DMS114 treated with DMSO at 0.1 percent for 48 hours (cell line): ENCODE data around the gene RHOT2.
"Not testable (repeated sequence)": the region's sequence is repeated elsewhere in the genome, so short reads cannot be mapped to it uniquely, and the experiment has no call there.

ENCODE experiments used
- DNase-seq: peaks from one replicate; lab custom pipeline; 2025; ENCODE audit not compliant: unreplicated experiment; lab: John Stamatoyannopoulos, UW

RHOT2 gene

DNA sequence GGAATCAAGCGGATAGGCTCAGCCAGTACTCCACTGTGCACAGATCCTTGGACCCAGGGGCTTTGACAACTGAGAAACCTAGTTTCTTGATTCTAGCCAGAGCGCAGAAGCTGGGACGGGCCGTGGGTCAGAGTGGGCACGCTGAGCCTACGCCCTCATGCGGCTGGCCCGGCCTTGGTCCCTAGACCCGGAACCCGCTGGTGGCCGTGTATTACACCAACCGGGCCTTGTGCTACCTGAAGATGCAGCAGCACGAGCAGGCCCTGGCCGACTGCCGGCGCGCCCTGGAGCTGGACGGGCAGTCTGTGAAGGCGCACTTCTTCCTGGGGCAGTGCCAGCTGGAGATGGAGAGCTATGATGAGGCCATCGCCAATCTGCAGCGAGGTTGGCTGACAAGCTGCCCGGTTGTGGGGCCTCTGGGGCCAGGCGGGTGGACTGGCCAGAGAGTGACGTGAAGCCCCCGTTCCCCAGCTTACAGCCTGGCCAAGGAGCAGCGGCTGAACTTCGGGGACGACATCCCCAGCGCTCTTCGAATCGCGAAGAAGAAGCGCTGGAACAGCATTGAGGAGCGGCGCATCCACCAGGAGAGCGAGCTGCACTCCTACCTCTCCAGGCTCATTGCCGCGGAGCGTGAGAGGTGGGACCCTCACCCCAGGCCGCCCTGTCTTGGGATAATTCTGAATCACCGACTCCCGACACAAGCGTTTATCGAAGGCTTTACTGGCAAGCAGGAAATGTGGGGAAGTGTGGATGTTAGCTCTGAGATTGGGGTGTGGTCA is 13.2 kb downstream of the RHOT2 start:
- DNase-seq = no peak

DNA sequence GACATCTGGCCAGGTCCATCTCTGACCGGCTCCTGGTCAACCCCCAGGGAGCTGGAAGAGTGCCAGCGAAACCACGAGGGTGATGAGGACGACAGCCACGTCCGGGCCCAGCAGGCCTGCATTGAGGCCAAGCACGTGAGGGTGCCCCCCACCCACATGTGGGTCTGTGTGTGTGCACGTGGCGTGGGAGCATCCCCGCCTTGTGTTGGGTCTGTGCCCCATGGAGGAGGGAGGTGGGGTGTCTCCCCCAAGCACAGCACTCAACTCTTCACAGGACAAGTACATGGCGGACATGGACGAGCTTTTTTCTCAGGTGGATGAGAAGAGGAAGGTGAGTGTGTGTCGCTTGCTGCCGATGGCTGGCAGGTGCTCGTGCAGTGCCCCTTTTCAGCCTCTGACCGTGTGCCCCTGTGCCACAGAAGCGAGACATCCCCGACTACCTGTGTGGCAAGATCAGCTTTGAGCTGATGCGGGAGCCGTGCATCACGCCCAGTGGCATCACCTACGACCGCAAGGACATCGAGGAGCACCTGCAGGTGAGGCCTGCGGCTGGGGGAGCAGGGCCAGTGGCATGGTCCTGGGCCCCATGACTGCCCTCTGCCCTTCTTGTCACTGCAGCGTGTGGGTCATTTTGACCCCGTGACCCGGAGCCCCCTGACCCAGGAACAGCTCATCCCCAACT is 14.0 kb downstream of the RHOT2 start:
- DNase-seq = no peak

DNA sequence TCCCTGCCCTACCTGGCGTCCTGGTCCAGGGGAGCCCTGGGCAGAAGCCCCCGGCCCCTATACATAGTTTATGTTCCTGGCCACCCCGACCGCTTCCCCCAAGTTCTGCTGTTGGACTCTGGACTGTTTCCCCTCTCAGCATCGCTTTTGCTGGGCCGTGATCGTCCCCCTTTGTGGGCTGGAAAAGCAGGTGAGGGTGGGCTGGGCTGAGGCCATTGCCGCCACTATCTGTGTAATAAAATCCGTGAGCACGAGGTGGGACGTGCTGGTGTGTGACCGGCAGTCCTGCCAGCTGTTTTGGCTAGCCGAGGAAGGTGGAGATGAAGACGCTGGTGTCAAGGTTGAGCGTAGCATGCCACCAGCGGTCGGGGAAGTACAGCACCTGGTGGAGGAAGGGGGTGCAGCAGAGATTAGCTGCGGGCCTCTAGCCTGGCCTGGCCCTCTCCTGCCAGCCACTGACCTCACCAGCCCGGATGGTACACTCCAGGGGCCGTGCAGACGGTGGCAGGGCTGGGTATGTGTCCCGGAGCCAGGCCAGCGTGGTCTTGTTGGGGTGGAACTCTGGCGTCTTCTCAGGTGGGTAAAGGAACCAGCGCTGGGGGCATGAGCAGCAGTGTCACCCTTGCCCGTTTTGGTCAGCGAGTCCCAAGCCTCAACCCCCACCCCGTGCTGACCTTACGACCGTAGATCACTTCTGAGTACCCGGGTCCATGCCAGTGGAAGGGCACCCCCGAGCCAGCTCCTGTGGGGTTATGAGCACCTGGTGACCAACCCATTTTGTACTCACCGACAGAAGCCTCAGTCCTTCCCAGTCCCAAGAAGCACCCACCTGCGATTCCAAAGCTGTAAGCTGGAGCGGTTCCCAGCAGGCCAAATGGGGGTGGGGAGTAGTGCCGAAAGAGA is 14.8 kb downstream of the RHOT2 start:
- no peak for DNase-seq

DNA sequence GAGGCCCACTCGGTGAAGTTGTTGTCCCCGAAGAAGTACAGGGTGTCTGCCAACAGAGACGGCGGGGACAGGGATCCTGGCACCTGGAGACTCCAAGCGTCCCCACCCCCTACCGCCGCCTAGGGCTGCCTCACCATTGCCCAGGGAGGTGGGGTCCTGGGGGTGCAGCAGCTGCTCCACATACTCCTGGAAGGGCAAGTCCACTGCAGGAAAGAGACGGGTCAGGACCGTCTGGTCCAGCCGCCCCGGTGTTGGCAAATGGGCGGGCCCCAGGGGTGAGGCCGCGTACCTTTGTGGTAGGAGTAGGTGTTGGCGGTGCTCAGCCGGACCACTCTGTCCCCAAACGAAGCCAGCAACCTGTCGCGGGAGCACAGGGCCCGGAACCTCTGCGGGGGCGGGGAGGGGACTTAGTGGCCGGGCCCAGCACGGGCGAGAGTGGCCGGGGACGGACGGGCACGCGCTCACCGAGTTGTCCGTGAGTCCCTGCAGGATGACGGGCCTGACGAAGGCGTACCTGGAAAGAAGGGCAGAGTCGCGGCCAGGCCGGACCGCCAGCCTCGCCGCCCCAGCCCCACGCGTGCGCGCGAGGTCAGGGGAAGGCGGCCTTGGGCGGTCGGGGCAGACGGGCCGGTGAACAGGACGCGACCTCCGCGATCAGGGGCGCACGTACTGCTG is 15.6 kb downstream of the RHOT2 start:
- no peak for DNase-seq

DNA sequence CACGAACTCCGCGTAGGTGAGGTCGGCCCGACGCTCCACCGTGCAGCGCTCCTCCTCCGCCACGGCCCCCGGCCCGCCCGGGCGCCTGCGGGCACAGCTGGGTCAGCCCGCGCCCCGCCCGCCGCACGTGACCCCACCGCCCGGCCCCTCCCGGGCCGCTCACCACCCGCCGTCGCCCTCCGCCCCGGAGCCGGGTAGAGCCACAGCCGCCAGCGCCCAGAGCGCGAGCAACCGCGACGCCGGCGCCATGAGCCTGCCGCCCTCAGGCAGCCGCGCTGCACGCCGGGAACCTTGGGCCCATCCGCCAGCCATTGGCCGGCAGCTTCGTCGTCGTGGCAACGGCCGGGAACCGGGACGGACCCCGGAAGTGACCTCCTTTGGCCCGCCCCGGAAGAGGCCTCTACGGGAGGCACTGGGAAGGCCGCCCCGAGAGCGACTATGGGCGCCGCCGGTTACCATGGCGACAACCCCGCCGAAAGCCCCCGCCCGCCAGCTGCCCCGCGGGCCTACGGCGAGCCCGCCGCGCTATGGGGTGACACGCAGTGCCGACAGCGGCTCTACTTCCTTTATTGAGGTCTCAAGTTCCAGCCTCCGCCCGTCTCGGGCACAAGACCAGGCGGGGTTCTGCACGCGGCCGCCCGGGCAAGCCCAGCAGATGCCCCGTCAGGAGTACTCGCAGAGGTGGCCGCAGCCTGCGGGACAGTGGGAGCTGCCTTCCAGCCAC is 16.3 kb downstream of the RHOT2 start, which contains the start of gene JMJD8:
JMJD8 (minus strand) TSS at position 264 of the 724 bp plus-strand sequence; CDS start at position 249, 15 bp downstream.
- no peak for DNase-seq

DNA sequence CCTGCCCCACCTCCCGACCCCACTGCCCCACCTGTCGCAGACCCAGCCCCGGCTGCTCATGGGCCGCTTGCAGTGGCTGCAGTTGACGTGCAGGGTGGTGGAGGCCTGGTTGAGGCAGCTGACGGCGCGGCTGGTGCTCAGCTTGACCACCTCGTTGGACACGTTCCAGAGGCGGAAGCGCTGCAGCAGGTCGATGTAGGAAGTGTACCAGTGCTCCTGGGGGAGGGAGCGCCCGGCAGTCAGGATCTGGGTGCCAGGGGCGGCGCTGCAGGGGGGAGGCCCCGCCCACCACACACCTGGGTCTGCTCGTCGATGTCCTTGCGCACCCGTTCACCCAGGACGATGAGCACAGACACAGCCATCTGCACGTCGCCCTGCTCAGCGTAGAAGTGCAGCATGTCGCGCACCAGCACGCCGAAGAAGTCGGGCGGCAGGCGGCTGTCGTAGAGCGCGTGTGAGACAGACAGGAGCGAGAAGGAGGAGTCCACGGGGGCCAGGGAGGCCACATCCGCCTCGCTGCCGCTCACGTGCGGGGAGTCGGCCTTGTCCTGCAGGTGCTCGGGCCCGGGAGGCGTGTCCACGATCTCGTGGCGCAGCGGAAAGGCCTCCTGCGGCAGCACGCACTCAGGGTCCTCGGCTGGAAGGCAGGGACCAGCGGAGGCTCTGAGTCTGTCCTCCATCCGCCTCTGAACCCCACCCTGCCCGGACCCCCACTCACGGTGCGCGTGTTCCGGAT is 17.2 kb downstream of the RHOT2 start:
- no peak for DNase-seq

DNA sequence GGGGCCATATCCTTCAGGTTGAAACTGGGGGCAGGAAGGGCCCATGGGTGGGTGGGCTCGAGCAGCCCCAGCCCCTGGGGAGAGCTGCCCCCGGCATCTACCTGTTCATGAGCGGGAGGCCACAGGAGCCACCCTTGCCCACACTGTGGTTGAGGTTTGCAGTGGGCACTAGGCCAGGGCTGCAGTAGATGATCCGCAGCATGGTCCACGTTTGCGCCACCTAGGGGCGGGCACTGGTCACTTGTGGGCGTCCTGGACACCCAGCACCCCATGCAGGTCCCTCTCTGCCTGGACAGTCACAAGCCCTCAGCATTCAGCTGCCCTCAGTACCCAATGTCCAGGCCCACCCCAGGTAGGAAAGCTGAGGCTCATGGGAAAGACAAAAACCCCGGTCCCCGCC is 18.0 kb downstream of the RHOT2 start:
- DNase-seq = no peak

DNA sequence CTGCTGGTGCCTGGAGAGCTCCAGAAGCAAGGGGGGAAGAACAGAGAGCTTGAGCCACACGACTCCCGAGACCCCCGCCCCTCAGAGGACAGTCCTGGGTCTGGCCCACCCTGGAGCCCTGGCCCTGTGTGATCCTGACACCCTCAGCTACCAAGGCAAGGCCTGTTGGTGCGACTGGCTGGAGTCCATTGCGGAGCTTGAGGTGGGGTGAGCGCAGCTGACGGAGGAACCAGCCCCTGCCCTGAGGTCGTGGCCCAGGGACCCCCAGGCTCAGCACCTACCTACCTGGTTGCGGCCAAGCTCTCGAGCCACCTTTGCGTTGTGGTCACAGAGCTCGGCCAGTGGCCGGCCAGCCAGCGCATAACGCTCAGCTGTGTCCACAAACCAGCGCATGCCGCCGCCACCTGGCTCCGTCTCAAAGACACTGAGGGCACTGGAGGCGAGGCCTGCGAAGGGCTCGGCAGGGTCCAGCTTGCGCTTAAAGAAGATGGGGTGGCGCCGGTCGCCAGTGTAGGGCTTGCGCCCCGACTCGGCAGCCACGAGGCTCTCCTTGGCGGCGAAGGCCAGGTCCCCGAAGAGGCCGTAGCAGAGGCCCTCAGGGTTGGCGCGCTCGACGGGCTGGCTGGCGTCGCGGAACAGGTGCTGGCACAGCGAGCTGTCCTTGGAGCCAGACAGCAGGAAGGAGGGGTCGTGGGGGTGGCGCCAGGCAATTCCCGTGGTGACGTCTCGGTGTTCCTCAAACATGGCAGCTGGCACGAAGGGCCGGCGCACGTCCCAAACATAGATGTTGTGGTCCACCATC is 18.7 kb downstream of the RHOT2 start:
- no peak for DNase-seq

DNA sequence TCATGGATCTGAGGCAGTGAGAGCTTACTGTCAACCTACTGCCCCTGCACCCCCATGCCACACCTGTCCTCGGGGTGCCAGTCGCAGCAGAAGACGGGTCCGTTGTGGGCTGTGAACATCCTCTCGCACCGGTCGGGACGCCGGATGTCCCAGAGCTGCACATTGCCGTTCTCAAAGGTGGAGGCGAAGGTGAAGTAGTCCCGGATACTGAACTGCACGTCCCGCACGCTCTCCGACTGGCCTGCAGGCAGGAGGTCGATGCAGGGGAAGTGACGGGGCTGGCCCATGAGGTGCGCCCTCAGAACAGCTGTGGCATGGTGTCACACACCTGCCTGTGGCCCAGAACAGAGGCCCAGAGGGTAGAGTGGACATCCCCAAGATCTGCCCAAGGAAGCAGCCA is 19.6 kb downstream of the RHOT2 start:
- no peak for DNase-seq

DNA sequence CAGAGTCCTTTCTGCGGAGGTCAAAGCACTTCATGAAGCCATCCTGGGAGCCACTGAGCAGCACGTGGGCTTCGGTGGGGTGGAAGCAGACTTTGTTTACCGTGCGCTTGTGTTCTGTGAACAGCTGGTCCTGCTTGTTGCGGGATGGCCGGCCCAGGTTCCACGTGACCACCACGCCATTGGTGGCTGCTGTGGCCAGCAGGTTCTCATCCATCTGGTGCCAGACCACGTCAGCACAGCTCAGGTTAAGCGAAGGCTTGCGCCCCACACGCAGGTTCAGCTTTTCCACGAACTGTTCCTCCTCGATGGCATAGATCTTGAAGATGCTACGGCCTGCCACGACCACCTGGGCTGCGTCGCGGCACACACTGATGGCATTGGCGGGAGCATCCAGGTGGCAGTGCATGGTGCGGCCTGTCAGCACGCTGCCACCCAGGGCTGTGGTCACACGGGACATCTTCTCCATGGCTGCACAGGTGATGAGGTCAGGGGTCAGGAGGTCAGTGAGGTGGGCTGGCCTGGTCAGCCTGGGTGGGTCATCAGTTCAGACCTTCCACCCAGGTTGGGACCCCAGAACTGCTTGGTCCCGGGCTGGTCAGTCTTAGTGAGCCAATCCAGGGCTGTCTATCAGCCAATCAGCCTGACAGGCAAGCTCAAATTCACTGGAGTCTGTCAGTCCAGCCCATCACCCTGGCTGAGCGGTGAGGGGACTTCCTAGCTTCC is 21.4 kb downstream of the RHOT2 start:
- DNase-seq = no peak

DNA sequence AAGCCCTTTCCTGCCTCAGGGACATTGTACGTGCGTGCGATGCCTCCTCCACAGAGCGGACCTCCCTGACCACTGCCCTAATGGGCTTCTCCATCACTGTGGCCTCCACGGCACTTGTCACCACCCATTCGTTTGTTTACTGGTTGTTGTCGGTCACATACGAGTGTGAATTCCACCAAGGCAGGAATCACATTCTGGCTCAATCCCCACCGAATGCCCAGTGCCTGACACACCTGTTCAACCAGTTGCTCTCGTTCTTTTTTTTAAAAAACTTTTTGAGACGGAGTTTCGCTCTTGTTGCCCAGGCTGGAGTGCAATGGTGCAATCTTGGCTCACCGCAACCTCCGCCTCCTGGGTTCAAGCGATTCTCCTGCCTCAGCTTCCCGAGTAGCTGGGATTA is 23.3 kb downstream of the RHOT2 start:
- DNase-seq = not testable (repeated sequence)

DNA sequence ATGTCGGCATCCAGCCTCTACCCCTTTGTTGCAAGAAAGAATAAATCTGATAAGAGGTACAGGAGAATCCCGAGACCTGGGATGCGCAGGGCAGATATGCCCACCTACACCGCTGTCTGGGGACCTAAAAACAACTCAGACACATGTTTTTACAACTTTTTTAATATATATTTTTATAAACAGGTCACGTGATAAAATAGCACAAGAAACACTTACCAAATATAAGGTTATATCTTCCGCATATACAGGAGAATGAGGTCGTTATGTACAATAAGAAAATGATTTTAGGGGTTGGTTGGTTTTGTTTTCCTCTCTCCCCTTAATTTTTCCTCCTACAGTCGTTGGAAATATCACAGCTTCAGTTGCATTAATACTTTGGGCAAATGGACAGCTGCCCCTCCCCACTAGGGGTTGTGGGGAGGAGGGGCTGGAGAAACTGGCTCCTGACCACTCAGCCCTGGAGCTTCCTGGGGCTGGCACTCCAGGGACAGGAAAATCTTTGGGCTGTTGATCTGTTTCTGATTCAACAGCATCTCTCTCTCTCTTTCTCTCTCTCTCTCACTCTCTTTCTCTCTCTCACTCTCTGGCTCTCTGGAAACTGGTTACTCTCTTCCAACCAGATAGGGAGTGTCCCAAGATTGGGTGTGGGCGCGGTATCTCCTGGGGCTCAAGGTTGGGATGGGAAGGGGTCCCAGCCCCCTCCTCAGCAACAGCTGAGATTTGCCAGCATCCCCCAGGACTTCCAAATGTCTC is 24.6 kb downstream of the RHOT2 start:
- no peak for DNase-seq

DNA sequence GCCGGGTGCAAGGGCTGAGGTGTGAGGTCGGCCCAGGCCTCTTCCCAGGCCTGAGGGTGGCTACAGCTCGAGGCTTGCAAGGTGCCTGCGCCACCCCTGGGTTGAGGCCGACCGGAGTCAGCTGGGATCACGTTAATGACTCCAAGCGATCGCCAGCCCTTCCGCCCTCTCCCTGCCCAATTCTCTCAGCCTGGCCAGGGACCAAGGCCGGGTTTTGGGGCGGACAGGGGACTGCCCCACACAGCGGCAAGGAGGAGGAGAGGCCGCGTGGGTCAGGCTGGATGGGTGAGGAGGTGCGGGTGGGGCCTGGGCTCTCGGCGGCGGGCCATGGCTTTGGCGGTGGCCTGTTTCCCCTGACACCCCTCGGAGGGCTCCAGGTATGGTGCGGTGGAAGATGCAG is 25.4 kb downstream of the RHOT2 start:
- no peak for DNase-seq

DNA sequence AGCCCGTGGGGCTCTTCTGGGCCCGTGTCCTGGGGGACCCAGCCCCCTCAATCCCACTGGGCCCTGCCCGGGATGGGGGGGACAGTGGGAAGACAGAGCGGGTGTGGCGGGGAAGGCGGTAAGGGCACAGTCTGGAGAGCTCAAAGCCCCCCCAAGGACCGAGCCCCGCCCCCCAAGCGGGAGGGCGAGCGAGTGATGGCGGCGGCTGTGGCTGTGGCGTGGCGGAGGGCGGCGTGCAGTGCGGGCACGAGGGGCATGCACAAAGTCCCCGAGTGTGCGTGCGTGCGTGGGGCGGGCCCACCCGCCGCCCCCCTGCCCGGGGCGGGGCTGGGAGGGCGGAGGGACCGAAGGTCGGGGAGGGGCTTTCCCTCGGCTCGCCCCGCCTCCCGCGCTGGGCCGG is 25.8 kb downstream of the RHOT2 start:
- no peak for DNase-seq

DNA sequence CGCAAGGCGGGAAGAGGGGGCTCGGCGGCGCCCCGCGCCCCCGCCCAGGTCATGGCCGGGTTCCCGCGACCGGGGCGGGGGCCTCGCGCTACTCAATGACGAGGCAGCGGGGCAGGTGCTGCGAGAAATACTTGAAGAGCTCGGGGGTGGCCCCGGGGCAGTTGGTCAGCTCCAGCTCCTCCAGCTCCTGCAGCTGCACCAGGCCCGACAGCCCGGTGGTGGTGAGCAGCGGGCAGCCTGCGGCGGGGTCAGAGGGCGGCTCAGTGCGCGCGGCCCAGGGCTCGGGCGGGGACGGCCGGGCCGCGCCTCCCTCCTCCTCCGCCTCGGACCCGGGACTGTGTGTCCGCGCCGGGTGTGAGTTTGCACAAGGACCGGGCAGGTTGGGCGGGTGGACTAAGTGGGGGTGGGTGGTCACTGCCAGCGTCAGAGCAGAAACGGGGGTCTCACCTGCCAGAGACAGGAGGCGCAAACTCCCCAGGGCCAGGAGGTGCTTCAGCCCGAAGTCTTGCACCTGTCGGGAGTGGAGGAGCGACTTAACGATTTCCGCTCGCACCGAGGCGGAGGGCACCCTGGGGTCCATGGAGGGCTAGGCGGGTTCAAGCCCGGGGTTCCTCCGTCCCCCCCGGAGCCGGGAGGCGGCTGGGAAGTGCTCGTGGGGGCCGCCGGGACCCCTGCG is 26.4 kb downstream of the RHOT2 start:
- no peak for DNase-seq

DNA sequence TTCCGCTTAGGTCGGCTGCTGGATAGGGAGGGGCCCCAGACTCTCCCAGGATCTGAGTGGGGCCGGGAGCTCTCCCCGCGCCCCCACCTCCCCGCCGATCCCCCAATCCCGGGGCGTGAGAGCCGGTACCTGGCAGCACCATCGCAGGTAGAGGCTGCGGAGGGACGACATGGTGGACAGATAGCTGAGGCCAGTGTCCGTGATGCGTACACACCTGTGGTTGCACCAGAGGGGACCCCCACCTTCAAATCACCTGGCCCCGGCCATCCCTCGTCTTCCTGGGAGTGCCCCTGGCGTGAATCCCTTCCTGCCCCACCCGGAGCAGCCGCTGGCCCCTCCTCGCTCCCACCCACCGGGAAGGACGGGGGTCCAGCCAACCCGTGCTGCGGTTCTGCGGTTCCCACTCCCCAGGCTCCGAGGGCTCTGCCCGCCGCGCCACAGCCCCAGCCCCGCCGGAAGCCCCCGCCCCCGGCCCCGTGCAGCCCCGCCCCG is 27.0 kb downstream of the RHOT2 start:
- no peak for DNase-seq
